ENCODE measurements around the gene CLECL1. TPM values are rescaled to one million over a fixed set of nuclear protein-coding genes. Genes with fewer than 3 reads are reported as not detected.
"Not testable (repeated sequence)": the region's sequence is repeated elsewhere in the genome, so short reads cannot be mapped to it uniquely, and the experiment has no call there.

The CLECL1 gene
- polyA plus RNA-seq, 1 of the 3 experiments (the other 2 are of a cell fraction): not detected

- Histone ChIP-seq H3K9ac (no peak overlapping the region), H3K79me2 (ENCODE audit: insufficient read depth) (no peaks in the 10 kb centered on the region), H3K9me2 (no peaks in the 10 kb centered on the region), H3K4me1 (ENCODE audit: control insufficient read depth in 1 of 2, insufficient read depth in 2 of 2, low read depth in 1 of 2, low read length in 1 of 2) (no peaks in the 10 kb centered on the region), H3K27me3 (ENCODE audit: insufficient read depth) (no peaks in the 10 kb centered on the region; the same call in 1 of the 2 replicates), H3F3A (replicated peaks; ENCODE audit: insufficient read depth) (no peaks in the 10 kb centered on the region), H3K4me3 (ENCODE audit: low read depth in 2 of 2, low read length in 1 of 2) (no peak overlapping the region), H4K20me1 (ENCODE audit: insufficient read depth) (no peaks in the 10 kb centered on the region), H3K4me2 (no peak overlapping the region), H2AFZ (ENCODE audit: low read depth) (no peak overlapping the region), H3K27ac (ENCODE audit: low read depth in 2 of 2, low read length in 1 of 2) (no peak overlapping the region), H3K9me3 (no peaks in the 10 kb centered on the region), H3K36me3 (replicated peaks in 1 of 2; ENCODE audit: control insufficient read depth in 1 of 2, insufficient read depth in 2 of 2, low read length in 1 of 2) (no peaks in the 10 kb centered on the region)
- ChIA-PET CTCF (interaction anchor here (1.2 to 3.8 kb wide), 3 partner anchors 72 to 376 kb away, joined by 3 to 32 read pairs (median 12); no protein-coding TSS in a partner anchor), POLR2A (no interaction called here)
- no peak for TF ChIP-seq SIN3A (IDR thresholded peaks at IDR 0.05; ENCODE audit: borderline replicate concordance, low read depth, low read length)
- no peak for TF ChIP-seq ZBTB33 (IDR thresholded peaks at IDR 0.05; ENCODE audit: borderline replicate concordance, low read depth)
- no peak for TF ChIP-seq USF1 (IDR thresholded peaks at IDR 0.05; ENCODE audit: borderline replicate concordance, low read depth)
- TF ChIP-seq CHD2 (IDR thresholded peaks at IDR 0.05; ENCODE audit: low read length, partially characterized antibody): no peak
- DNase-seq: no peak
Observed at GRCh38 chr12:9706086-9706685, 26.7 kb downstream of the CLECL1 start.

- H3K27me3 ChIP-seq (ENCODE audit: insufficient read depth); DNase-seq; POLR2A ChIA-PET; H3K4me2 ChIP-seq; H3K4me3 ChIP-seq (ENCODE audit: low read depth in 2 of 2, low read length in 1 of 2); H3K4me1 ChIP-seq (ENCODE audit: control insufficient read depth in 1 of 2, insufficient read depth in 2 of 2, low read depth in 1 of 2, low read length in 1 of 2); H4K20me1 ChIP-seq (ENCODE audit: insufficient read depth); H3F3A ChIP-seq (replicated peaks; ENCODE audit: insufficient read depth); H3K9ac ChIP-seq; CTCF ChIA-PET; H2AFZ ChIP-seq (ENCODE audit: low read depth); H3K36me3 ChIP-seq (replicated peaks in 1 of 2; ENCODE audit: control insufficient read depth in 1 of 2, insufficient read depth in 2 of 2, low read length in 1 of 2); H3K9me2 ChIP-seq; H3K27ac ChIP-seq (ENCODE audit: low read depth in 2 of 2, low read length in 1 of 2); H3K79me2 ChIP-seq (ENCODE audit: insufficient read depth); H3K9me3 ChIP-seq: not testable (repeated sequence)
- WGBS (ENCODE audit: low lambda C conversion rate): 11% methylated on average over 5 of the region's 5 CpGs
Observed at GRCh38 chr12:9704561-9704960, 28.3 kb downstream of the CLECL1 start.

GRCh38 chr12:9702255-9702654, 30.6 kb downstream of the CLECL1 start:
- Histone ChIP-seq H3K4me3 (ENCODE audit: low read depth in 2 of 2, low read length in 1 of 2) (no peak overlapping the region), H4K20me1 (ENCODE audit: insufficient read depth) (no peaks in the 10 kb centered on the region), H3K9me3 (no peaks in the 10 kb centered on the region), H3F3A (replicated peaks; ENCODE audit: insufficient read depth) (no peaks in the 10 kb centered on the region), H3K27me3 (ENCODE audit: insufficient read depth) (no peaks in the 10 kb centered on the region), H3K9ac (no peak overlapping the region), H3K9me2 (no peaks in the 10 kb centered on the region), H3K27ac (ENCODE audit: low read depth in 2 of 2, low read length in 1 of 2) (no peak overlapping the region), H3K36me3 (replicated peaks in 1 of 2; ENCODE audit: control insufficient read depth in 1 of 2, insufficient read depth in 2 of 2, low read length in 1 of 2) (no peaks in the 10 kb centered on the region), H2AFZ (ENCODE audit: low read depth) (no peak overlapping the region), H3K79me2 (ENCODE audit: insufficient read depth) (no peaks in the 10 kb centered on the region), H3K4me2 (no peak overlapping the region), H3K4me1 (ENCODE audit: control insufficient read depth in 1 of 2, insufficient read depth in 2 of 2, low read depth in 1 of 2, low read length in 1 of 2) (no peaks in the 10 kb centered on the region)
- ChIA-PET POLR2A (no interaction called here), CTCF (no interaction called here)
- no peak for DNase-seq
- 10% methylated on average over 3 of the region's 3 CpGs for WGBS (ENCODE audit: low lambda C conversion rate)
- TF ChIP-seq RAD21 (IDR thresholded peaks at IDR 0.05; ENCODE audit: low read length) (no peak), TEAD4 (IDR thresholded peaks at IDR 0.05; ENCODE audit: borderline replicate concordance, insufficient read depth) (no peak), YY1 (IDR thresholded peaks at IDR 0.05; ENCODE audit: low read depth) (no peak), ZBTB33 (IDR thresholded peaks at IDR 0.05; ENCODE audit: borderline replicate concordance, low read depth) (no peak), USF2 (IDR thresholded peaks at IDR 0.05; ENCODE audit: borderline replicate concordance, low read depth, low read length) (no peak), USF1 (IDR thresholded peaks at IDR 0.05; ENCODE audit: borderline replicate concordance, low read depth) (no peak), NRF1 (IDR thresholded peaks at IDR 0.05; ENCODE audit: low read depth, low read length) (no peak), TAF1 (IDR thresholded peaks at IDR 0.05; ENCODE audit: borderline replicate concordance, low read depth, low read length) (no peak), FOXJ3 (CRISPR knock-in tag; IDR thresholded peaks at IDR 0.05) (no peak), GABPA (IDR thresholded peaks at IDR 0.05; ENCODE audit: low read depth) (no peak), ELF1 (IDR thresholded peaks at IDR 0.05) (no peak), SIN3A (IDR thresholded peaks at IDR 0.05; ENCODE audit: borderline replicate concordance, low read depth, low read length) (no peak), FOSL2 (IDR thresholded peaks at IDR 0.05; ENCODE audit: borderline replicate concordance, low read depth) (no peak)

All from SK-N-SH (cell line).